CD4-positive, alpha-beta T cell treated with Interferon gamma for 1 hour (primary cell): Measurements from ENCODE around the gene USP8.

Experiments
- DNase-seq: peaks from one replicate; pipeline ENCODE4 v3.0.0-alpha.2; 2020

Gene USP8

GRCh38 chr15:50546566-50546965 is 122.4 kb downstream of the USP8 start, which contains the start of gene USP50:
TSS of gene USP50 (minus strand) at chr15:50546666. CDS start at chr15:50546525, 141 bp downstream.
- DNase-seq: no peak

DNA sequence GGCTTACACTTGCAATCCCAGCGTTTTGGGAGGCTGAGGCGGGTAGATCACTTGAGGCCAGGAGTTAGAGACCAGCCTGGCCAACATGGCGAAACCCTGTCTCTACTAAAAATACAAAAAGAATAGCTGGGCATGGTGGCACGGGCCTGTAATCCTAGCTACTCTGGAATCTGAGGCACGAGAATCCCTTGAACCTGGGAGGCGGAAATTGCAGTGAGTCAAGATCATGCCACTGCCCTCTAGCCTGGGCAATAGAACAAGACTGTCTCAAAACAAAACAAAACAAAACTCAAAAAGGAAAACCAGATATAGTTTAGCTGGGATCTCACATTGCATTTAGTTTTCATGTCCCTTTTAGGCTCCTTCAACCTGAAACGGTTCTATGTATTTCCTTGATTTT is 125.1 kb downstream of the USP8 start:
- no peak for DNase-seq

GRCh38 chr15:50552238-50552637 is 128.0 kb downstream of the USP8 start:
- DNase-seq: no peak

DNA sequence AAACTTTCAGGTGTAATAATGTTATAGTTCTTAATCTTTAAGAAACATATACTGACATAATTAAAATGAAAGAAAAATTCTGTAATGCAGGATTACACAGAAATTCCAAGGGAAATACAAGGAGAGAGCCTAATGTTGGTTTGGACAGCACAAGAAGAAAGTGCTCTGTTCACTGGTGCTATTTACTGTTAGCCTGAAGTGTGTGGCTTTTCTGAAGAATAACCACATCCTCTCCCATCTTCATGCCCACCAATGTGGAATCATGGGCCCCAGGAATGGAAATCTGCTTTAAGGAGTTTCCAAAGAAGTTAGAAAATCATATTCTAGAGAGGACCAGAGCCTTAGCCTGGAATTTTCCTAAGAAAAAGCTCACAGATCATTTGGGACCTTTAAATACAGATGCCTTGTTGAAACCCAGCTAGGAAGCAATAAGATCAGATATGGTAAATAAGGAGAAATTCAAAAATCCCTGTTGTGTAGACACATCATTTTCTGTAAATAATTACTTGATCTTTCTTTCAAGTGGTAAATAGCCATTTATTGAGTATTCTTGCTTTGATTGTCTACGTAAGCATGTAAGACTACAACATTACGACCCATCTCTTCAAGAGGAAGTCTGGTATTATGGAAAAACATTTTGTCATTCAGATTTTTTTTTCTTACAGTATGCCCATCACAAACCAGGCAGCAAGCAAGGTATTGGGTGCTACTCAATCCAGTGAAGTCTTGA is 132.6 kb downstream of the USP8 start:
- no peak for DNase-seq

- DNase-seq: no peak
Observed at GRCh38 chr15:50558012-50558411, 133.8 kb downstream of the USP8 start.

GRCh38 chr15:50562735-50563640 is 138.8 kb downstream of the USP8 start:
- DNase-seq: no peak

DNA sequence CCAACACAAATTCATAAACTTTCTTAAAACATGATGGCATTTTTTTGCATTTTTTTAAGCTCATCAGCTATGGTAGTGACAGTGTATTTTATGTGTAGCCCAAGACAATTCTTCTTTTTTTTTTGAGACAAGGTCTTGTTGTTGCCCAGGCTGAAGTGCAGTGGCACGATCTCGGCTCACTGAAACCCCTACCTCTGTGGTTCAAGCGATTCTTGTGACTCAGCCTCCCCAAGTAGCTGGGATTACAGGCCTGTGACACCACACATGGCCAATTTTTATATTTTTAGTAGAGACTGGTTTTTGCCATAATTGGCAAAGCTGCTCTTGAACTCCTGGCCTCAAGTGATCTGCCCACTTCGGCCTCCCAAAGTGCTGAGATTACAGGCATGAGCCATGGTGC is 139.6 kb downstream of the USP8 start:
- no peak for DNase-seq
